Activated CD8-positive, alpha-beta memory T cell treated with anti-CD3 and anti-CD28 coated beads, Interleukin-2, amount 50 U/mL, for 1 hour (primary cell): Measurements from ENCODE around the gene KIF1B.

Experiments
- DNase-seq: peaks from one replicate; pipeline ENCODE4 v3.0.0-alpha.2; 2020; ENCODE audit errors: extremely low read depth

The KIF1B gene

GRCh38 chr1:10280439-10281350, 70.3 kb downstream of the KIF1B start:
- DNase-seq: no peak

GRCh38 chr1:10283318-10283984, 73.1 kb downstream of the KIF1B start:
- DNase-seq: no peak

GRCh38 chr1:10286244-10286643, 75.9 kb downstream of the KIF1B start:
- no peak for DNase-seq

- no peak for DNase-seq
Measured at GRCh38 chr1:10287023-10287645, 76.8 kb downstream of the KIF1B start.

- DNase-seq: no peak
Measured at GRCh38 chr1:10288029-10288615, 77.8 kb downstream of the KIF1B start.

- no peak for DNase-seq
Measured at GRCh38 chr1:10291705-10292104, 81.3 kb downstream of the KIF1B start.

- no peak for DNase-seq
Measured at GRCh38 chr1:10292188-10292587, 81.8 kb downstream of the KIF1B start.

GRCh38 chr1:10295481-10296085, 85.2 kb downstream of the KIF1B start:
- DNase-seq: no peak

GRCh38 chr1:10299151-10299550, 88.8 kb downstream of the KIF1B start:
- no peak for DNase-seq

- no peak for DNase-seq
Measured at GRCh38 chr1:10302416-10302815, 92.0 kb downstream of the KIF1B start.

- DNase-seq: no peak
Measured at GRCh38 chr1:10304295-10304694, 93.9 kb downstream of the KIF1B start.

- no peak for DNase-seq
Measured at GRCh38 chr1:10306435-10306834, 96.1 kb downstream of the KIF1B start.

- DNase-seq: no peak
Measured at GRCh38 chr1:10308001-10308400, 97.6 kb downstream of the KIF1B start.

GRCh38 chr1:10309243-10310011, 99.1 kb downstream of the KIF1B start:
- DNase-seq: no peak

GRCh38 chr1:10316752-10317151, 106.4 kb downstream of the KIF1B start:
- DNase-seq: no peak

- DNase-seq: no peak
Measured at GRCh38 chr1:10319750-10320149, 109.4 kb downstream of the KIF1B start.

GRCh38 chr1:10320336-10320735, 110.0 kb downstream of the KIF1B start:
- DNase-seq: no peak

GRCh38 chr1:10322821-10323220, 112.5 kb downstream of the KIF1B start:
- DNase-seq: no peak

- no peak for DNase-seq
Measured at GRCh38 chr1:10324627-10325026, 114.3 kb downstream of the KIF1B start.

GRCh38 chr1:10325521-10325920, 115.2 kb downstream of the KIF1B start:
- DNase-seq: no peak

GRCh38 chr1:10326251-10326650, 115.9 kb downstream of the KIF1B start:
- no peak for DNase-seq
